HG03060 (cell line): ENCODE measurements around the gene TBC1D24.
A peak's percentile ranks its signal among the peaks of the same experiment; 100 is the strongest.
"Not testable (repeated sequence)": the region's sequence is repeated elsewhere in the genome, so short reads cannot be mapped to it uniquely, and the experiment has no call there.

ENCODE experiments used
- ATAC-seq: cut with Tn5 transposase; IDR thresholded peaks from one replicate; pipeline ENCODE4 v1.9.1; 2021; ENCODE audit warnings: low read depth, moderate number of reproducible peaks; ENCODE audit not compliant: unreplicated experiment

TBC1D24 gene

GRCh38 chr16:2529961-2530628, 55.2 kb downstream of the TBC1D24 start:
- ATAC-seq, result no peak

- no peak for ATAC-seq
These were observed 55.8 kb downstream of the TBC1D24 start for GRCh38 chr16:2530629-2531318.

GRCh38 chr16:2531371-2531695, 56.4 kb downstream of the TBC1D24 start, which contains the start of gene CEMP1:
TSS of gene CEMP1 (minus strand) at chr16:2531408. CDS start at chr16:2531073, 335 bp downstream.
- peak; percentile 3 for ATAC-seq

GRCh38 chr16:2531696-2532493, 57.0 kb downstream of the TBC1D24 start:
- ATAC-seq, result peak; percentile 55

- ATAC-seq, result no peak
These were observed 57.7 kb downstream of the TBC1D24 start for GRCh38 chr16:2532494-2533141.

- ATAC-seq, result not testable (repeated sequence)
These were observed 58.3 kb downstream of the TBC1D24 start for GRCh38 chr16:2533142-2533755.

GRCh38 chr16:2533912-2534311, 59.0 kb downstream of the TBC1D24 start:
- no peak for ATAC-seq

- ATAC-seq, result not testable (repeated sequence)
These were observed 59.4 kb downstream of the TBC1D24 start for GRCh38 chr16:2534335-2534734.

GRCh38 chr16:2535625-2536013, 60.7 kb downstream of the TBC1D24 start:
- ATAC-seq, result no peak

GRCh38 chr16:2537451-2538379, 62.8 kb downstream of the TBC1D24 start, which contains the start of gene PDPK1:
TSS of gene PDPK1 (plus strand) at chr16:2538021. CDS start at chr16:2538113, 92 bp downstream.
- ATAC-seq, result peak; percentile 46

- ATAC-seq, result not testable (repeated sequence)
These were observed 64.4 kb downstream of the TBC1D24 start for GRCh38 chr16:2539192-2539844.

- ATAC-seq, result not testable (repeated sequence)
These were observed 65.0 kb downstream of the TBC1D24 start for GRCh38 chr16:2539845-2540458.

- not testable (repeated sequence) for ATAC-seq
These were observed 66.0 kb downstream of the TBC1D24 start for GRCh38 chr16:2540912-2541311.

- ATAC-seq, result not testable (repeated sequence)
These were observed 66.5 kb downstream of the TBC1D24 start for GRCh38 chr16:2541409-2541808.

- not testable (repeated sequence) for ATAC-seq
These were observed 68.8 kb downstream of the TBC1D24 start for GRCh38 chr16:2543771-2544170.

- ATAC-seq, result not testable (repeated sequence)
These were observed 75.5 kb downstream of the TBC1D24 start for GRCh38 chr16:2550283-2550878.

- not testable (repeated sequence) for ATAC-seq
These were observed 76.5 kb downstream of the TBC1D24 start for GRCh38 chr16:2551420-2551889.
